GM12872 (cell line): ENCODE measurements around the gene LEPR.

Experiments
- CTCF ChIP-seq: IDR thresholded peaks from 3 replicates; pipeline ENCODE4 v1.5.1; 2011; ENCODE audit warnings: low read depth, mild to moderate bottlenecking, low read length, moderate library complexity; ENCODE audit not compliant: insufficient read depth

LEPR gene

GRCh38 chr1:65388908-65389695 is 31.4 kb upstream of the LEPR start:
- no peak for TF ChIP-seq CTCF

- no peak for TF ChIP-seq CTCF
These were observed 28.0 kb upstream of the LEPR start for GRCh38 chr1:65392497-65392896.

- no peak for TF ChIP-seq CTCF
These were observed 27.1 kb upstream of the LEPR start for GRCh38 chr1:65393347-65393746.

GRCh38 chr1:65393928-65394327 is 26.5 kb upstream of the LEPR start:
- no peak for TF ChIP-seq CTCF

GRCh38 chr1:65395887-65396612 is 24.4 kb upstream of the LEPR start:
- TF ChIP-seq CTCF, result no peak

GRCh38 chr1:65398083-65398482 is 22.4 kb upstream of the LEPR start:
- no peak for TF ChIP-seq CTCF

GRCh38 chr1:65399003-65399402 is 21.5 kb upstream of the LEPR start:
- no peak for TF ChIP-seq CTCF
